ENCODE results near the gene GRHL1. TPM values are rescaled to one million over a fixed set of nuclear protein-coding genes. Genes with fewer than 3 reads are reported as not detected.

Gene GRHL1
- total RNA-seq, 1 experiment from 2014 or later, result 11.6 TPM

DNA sequence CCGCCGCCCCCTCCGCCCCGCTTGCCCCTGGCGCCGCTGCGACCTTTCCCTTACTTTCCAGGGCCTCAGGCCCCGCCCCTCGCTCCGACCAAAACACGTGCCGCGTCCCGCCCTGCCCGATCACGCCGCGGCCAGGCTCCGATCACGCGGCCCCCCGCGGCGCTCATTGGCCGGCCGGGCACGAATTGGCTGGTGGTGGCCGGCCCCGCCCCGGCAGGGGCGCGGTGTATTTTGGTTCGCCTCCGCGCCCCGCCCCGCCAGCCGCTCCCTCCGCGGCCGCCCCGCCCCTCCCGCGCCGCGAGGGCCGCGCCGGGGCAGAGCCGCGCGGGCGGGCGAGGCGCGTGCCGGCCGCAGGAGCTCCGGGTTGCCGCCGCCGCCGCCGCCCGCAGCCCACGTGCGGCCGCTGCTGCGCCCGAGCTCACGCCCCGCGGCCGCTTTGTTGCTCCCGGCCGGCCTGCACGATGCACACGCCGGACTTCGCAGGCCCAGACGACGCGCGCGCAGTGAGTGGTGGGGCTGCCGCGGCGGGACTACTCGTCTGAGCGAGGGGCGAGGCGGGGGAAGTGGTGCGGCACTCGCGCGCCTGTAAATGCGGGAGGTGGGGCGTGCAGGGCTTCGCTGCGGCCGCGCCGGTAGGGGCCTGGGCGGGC lies 91.9 kb downstream of the GRHL1 start, which contains the start of gene KLF11:
TSS of gene KLF11 (plus strand) at position 295 of the 650 bp plus-strand sequence. CDS start at position 462, 167 bp downstream.
- Mint-ChIP-seq H3K4me1 (ENCODE audit: low read depth, unreplicated experiment) (peaks cover 16% of the 10 kb centered on the region), H3K27ac (ENCODE audit: unreplicated experiment) (peak within 1 kb of the TSS; percentile 96), H3K9me3 (ENCODE audit: unreplicated experiment) (no peaks in the 10 kb centered on the region), H3K27me3 (ENCODE audit: insufficient read depth, unreplicated experiment) (no peaks in the 10 kb centered on the region), H3K4me3 (ENCODE audit: unreplicated experiment) (peak within 1 kb of the TSS; percentile 95), H3K36me3 (ENCODE audit: insufficient read depth, unreplicated experiment) (peaks cover 45% of the 10 kb centered on the region)
- no peaks in the 10 kb centered on the region for H3K36me3 ChIP-seq (ENCODE audit: control insufficient read depth, insufficient read depth, low read length)
- no TSS peak for BruUV-seq (replicated peaks)
- H3K4me1 ChIP-seq, result peaks cover 20% of the 10 kb centered on the region
- CTCF ChIA-PET, result interaction anchor here (0.5 to 3.0 kb wide), 9 partner anchors 14 to 505 kb away, joined by 3 to 16 read pairs (median 6); partner anchors contain the start of genes HPCAL1 and TAF1B
- TF ChIP-seq, protein P1, sequence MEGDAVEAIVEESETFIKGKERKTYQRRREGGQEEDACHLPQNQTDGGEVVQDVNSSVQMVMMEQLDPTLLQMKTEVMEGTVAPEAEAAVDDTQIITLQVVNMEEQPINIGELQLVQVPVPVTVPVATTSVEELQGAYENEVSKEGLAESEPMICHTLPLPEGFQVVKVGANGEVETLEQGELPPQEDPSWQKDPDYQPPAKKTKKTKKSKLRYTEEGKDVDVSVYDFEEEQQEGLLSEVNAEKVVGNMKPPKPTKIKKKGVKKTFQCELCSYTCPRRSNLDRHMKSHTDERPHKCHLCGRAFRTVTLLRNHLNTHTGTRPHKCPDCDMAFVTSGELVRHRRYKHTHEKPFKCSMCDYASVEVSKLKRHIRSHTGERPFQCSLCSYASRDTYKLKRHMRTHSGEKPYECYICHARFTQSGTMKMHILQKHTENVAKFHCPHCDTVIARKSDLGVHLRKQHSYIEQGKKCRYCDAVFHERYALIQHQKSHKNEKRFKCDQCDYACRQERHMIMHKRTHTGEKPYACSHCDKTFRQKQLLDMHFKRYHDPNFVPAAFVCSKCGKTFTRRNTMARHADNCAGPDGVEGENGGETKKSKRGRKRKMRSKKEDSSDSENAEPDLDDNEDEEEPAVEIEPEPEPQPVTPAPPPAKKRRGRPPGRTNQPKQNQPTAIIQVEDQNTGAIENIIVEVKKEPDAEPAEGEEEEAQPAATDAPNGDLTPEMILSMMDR (IDR thresholded peaks at IDR 0.05; ENCODE audit: insufficient read depth in 1 of 2, low read depth in 1 of 2, low read length in 1 of 2, severe bottlenecking in 1 of 2, unreplicated experiment in 1 of 2), result no peak
- H3K4me3 ChIP-seq (ENCODE audit: low read depth, low read length), result peak within 1 kb of the TSS; percentile 96
- no peaks in the 10 kb centered on the region for H3K27me3 ChIP-seq (replicated peaks; ENCODE audit: control insufficient read depth, insufficient read depth, low read length)
- DNase-seq, result peak; percentile 94 to 96
- no peaks in the 10 kb centered on the region for H3K9me3 ChIP-seq
- intact Hi-C loops (cut with micrococcal nuclease; ENCODE audit: unreplicated experiment), result loop anchor here (2.0 kb wide), 1 partner anchor 413 kb away; the partner anchor contains the start of gene YWHAQ
- POLR2A ChIA-PET, result interaction anchor here (0.6 to 1.7 kb wide), 8 partner anchors 14 to 487 kb away, joined by 3 to 15 read pairs (median 8); partner anchors contain the start of genes ODC1 and TAF1B

DNA sequence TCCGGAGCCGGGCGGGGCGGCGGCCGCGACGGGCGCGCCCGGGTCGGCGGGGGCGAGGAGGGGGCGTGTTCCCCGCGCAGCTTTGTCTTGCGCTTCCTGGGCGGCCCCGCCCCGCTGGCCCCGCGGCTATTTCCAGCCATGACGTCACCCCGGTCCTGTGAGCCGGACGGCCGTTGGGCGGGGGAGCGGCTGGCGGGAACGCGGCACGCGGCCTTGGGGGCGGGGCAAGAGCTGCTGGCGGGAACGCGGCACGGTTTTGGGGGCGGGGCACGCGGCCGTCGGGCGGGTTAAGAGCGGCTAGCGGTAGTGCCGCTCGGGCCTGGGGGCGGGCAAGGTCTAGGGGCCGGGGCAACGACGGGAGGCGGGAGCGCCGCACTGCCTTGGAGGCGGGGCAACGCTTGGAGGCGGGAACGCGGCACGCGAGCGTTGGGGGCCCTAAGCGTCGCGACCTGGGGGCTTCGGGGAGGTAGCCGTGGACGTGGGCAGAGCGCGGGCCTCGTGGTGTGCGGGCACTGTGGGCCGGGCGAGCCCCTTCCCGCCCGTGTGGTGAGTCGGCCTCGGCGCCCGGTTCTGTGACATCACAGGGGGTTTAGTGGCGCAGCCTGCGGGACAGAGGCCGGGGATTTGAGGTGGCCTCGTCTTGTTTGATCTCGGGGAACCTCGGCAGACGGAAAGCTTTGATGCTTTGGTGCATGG lies 92.6 kb downstream of the GRHL1 start:
- Histone ChIP-seq H3K4me1 (peaks cover 20% of the 10 kb centered on the region), H3K36me3 (ENCODE audit: control insufficient read depth, insufficient read depth, low read length) (no peaks in the 10 kb centered on the region), H3K4me3 (ENCODE audit: low read depth, low read length) (peak overlapping the region; percentile 96), H3K27me3 (replicated peaks; ENCODE audit: control insufficient read depth, insufficient read depth, low read length) (no peaks in the 10 kb centered on the region), H3K9me3 (no peaks in the 10 kb centered on the region)
- no peaks in the 10 kb centered on the region for H3K27me3 Mint-ChIP-seq (ENCODE audit: insufficient read depth, unreplicated experiment)
- intact Hi-C loops (cut with micrococcal nuclease; ENCODE audit: unreplicated experiment), result loop anchor here (1.0 to 2.0 kb wide), 3 partner anchors 77 to 413 kb away; partner anchors contain the start of genes TAF1B and YWHAQ
- CTCF ChIA-PET, result interaction anchor here (0.5 to 3.0 kb wide), 9 partner anchors 13 to 504 kb away, joined by 3 to 16 read pairs (median 4); partner anchors contain the start of genes ADAM17, HPCAL1 and TAF1B
- H3K4me3 Mint-ChIP-seq (ENCODE audit: unreplicated experiment), result peak overlapping the region; percentile 95
- TF ChIP-seq, protein P1 (IDR thresholded peaks at IDR 0.05; ENCODE audit: insufficient read depth in 1 of 2, low read depth in 1 of 2, low read length in 1 of 2, severe bottlenecking in 1 of 2, unreplicated experiment in 1 of 2), result no peak
- DNase-seq, result peak; percentile 98 to 100
- H3K4me1 Mint-ChIP-seq (ENCODE audit: low read depth, unreplicated experiment), result peaks cover 16% of the 10 kb centered on the region
- POLR2A ChIA-PET, result interaction anchor here (0.6 to 1.7 kb wide), 8 partner anchors 10 to 488 kb away, joined by 3 to 15 read pairs (median 7); partner anchors contain the start of genes ADAM17, ODC1 and TAF1B
- peak overlapping the region; percentile 96 for H3K27ac Mint-ChIP-seq (ENCODE audit: unreplicated experiment)
- no peaks in the 10 kb centered on the region for H3K9me3 Mint-ChIP-seq (ENCODE audit: unreplicated experiment)
- BruUV-seq (replicated peaks), result no TSS peak
- H3K36me3 Mint-ChIP-seq (ENCODE audit: insufficient read depth, unreplicated experiment), result peaks cover 49% of the 10 kb centered on the region

Data from Caco-2 (cell line).